MCF 10A (cell line): ENCODE results near the gene ACE. TPM values are rescaled to one million over a fixed set of nuclear protein-coding genes. Genes with fewer than 3 reads are reported as not detected.

Experiments
- BruUV-seq: library from RNA; stranded (reverse); fragments of 400-500 nt; replicated peaks from 2 replicates; lab custom pipeline; 2021; lab: Mats Ljungman, UMichigan
- CTCF ChIA-PET: fragments of 300-600 bp; sonication (Branson Sonifier 250); formaldehyde crosslinking; extraction: SDS; loops from one replicate; lab custom pipeline; 2021; ENCODE audit warnings: antibody characterized with exemption, inconsistent platforms; lab: Yijun Ruan, JAX
- POLR2A ChIA-PET: fragments of 300-600, 350-650 bp; sonication (Branson Sonifier 250); formaldehyde crosslinking; extraction: SDS; loops from one replicate; lab custom pipeline; 2020; ENCODE audit warnings: antibody characterized with exemption, inconsistent platforms; lab: Yijun Ruan, JAX
- DNase-seq: peaks from one replicate; pipeline ENCODE4 v3.0.0-alpha.2; 2018; ENCODE audit not compliant: unreplicated experiment
- H3K27ac Mint-ChIP-seq: one replicate; pipeline ENCODE4 v1.8.0; 2022; ENCODE audit warnings: mild to moderate bottlenecking, low read depth, mixed read lengths; ENCODE audit not compliant: unreplicated experiment
- H3K27me3 Mint-ChIP-seq: one replicate; pipeline ENCODE4 v1.8.0; 2022; ENCODE audit warnings: mixed read lengths; ENCODE audit not compliant: insufficient read depth, unreplicated experiment
- H3K36me3 Mint-ChIP-seq: one replicate; pipeline ENCODE4 v1.8.0; 2022; ENCODE audit warnings: mild to moderate bottlenecking, moderate library complexity, mixed read lengths; ENCODE audit not compliant: insufficient read depth, unreplicated experiment
- H3K4me1 Mint-ChIP-seq: one replicate; pipeline ENCODE4 v1.8.0; 2022; ENCODE audit warnings: mixed read lengths; ENCODE audit not compliant: insufficient read depth, unreplicated experiment
- H3K4me3 Mint-ChIP-seq: one replicate; pipeline ENCODE4 v1.8.0; 2022; ENCODE audit warnings: mild to moderate bottlenecking, moderate library complexity, mixed read lengths; ENCODE audit not compliant: unreplicated experiment
- H3K9me3 Mint-ChIP-seq: one replicate; pipeline ENCODE4 v1.8.0; 2022; ENCODE audit warnings: mixed read lengths; ENCODE audit not compliant: unreplicated experiment
- intact Hi-C: fragments of 100-400 bp; cut with micrococcal nuclease; formaldehyde crosslinking; loops from 2 replicates; pipeline ENCODE4 v1.14.1; 2022
- total RNA-seq: library from RNA; stranded (reverse); gene quantifications from 2 replicates; pipeline ENCODE4 v1.2.3, GENCODE V29; 2022
- TF ChIP-seq, protein P1 (sequence below): fragments of 200-600 bp; IDR thresholded peaks from one replicate; pipeline ENCODE4 v1.8.0; 2022; ENCODE audit warnings: antibody characterized with exemption, mild to moderate bottlenecking; ENCODE audit not compliant: unreplicated experiment

The ACE gene
- total RNA-seq, 1 experiment from 2014 or later, result 0.30 TPM

DNA sequence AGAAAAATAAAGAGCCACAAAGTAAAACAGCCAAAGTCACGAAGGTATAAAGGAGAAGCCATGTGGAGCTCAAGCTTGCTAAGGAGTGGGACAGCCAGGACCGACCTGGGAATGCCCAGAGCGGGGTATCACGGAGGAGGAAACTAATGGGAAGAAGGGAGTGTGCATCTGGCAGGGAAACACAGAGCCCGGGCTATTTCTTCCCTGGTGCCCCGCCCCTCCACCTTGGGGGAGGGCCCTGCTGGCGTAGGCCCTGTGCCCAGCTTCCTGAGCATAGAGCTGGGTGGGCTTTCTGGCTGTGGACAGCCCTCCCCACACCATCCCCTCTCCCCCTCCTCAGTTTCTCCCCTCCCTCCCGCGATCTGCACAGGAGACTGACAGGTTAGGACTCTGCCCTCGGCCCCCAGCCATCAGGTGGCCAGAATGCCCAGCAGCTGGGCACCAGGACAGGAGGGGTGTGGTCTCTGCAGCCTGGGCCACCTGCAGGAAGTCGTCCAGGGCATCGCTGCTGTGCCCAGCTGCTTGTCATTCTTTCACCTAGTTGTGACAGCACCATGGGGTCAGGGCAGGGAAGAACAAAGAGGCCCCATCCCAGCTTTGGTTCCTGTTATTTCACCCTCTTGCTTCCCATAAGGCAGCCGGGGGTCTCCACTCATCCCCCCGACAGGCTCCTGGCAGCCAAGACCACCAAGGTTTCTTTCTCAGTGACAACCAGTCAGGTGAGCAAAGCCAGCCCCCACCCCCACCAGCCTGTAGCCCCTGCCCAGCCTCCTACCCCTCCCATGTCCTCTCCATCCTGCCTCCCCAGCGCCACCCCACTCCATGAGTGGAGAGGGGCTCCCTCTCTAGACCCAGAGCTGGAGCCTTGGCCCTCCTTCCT lies 66.3 kb downstream of the ACE start:
- no peaks in the 10 kb centered on the region for H3K4me1 Mint-ChIP-seq
- no peak overlapping the region for H3K27ac Mint-ChIP-seq
- no peaks in the 10 kb centered on the region for H3K9me3 Mint-ChIP-seq
- no peaks in the 10 kb centered on the region for H3K36me3 Mint-ChIP-seq
- no peak overlapping the region for H3K4me3 Mint-ChIP-seq
- no peak for DNase-seq
- peaks cover 17% of the 10 kb centered on the region for H3K27me3 Mint-ChIP-seq
- BruUV-seq, result no TSS peak
- intact Hi-C loops, result no loop called here
- ChIA-PET CTCF (interaction anchor here (0.6 to 1.0 kb wide), 2 partner anchors 9 to 117 kb away, joined by 3 to 5 read pairs; no protein-coding TSS in a partner anchor), POLR2A (no interaction called here)
- TF ChIP-seq, protein P1, sequence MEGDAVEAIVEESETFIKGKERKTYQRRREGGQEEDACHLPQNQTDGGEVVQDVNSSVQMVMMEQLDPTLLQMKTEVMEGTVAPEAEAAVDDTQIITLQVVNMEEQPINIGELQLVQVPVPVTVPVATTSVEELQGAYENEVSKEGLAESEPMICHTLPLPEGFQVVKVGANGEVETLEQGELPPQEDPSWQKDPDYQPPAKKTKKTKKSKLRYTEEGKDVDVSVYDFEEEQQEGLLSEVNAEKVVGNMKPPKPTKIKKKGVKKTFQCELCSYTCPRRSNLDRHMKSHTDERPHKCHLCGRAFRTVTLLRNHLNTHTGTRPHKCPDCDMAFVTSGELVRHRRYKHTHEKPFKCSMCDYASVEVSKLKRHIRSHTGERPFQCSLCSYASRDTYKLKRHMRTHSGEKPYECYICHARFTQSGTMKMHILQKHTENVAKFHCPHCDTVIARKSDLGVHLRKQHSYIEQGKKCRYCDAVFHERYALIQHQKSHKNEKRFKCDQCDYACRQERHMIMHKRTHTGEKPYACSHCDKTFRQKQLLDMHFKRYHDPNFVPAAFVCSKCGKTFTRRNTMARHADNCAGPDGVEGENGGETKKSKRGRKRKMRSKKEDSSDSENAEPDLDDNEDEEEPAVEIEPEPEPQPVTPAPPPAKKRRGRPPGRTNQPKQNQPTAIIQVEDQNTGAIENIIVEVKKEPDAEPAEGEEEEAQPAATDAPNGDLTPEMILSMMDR, result no peak

DNA sequence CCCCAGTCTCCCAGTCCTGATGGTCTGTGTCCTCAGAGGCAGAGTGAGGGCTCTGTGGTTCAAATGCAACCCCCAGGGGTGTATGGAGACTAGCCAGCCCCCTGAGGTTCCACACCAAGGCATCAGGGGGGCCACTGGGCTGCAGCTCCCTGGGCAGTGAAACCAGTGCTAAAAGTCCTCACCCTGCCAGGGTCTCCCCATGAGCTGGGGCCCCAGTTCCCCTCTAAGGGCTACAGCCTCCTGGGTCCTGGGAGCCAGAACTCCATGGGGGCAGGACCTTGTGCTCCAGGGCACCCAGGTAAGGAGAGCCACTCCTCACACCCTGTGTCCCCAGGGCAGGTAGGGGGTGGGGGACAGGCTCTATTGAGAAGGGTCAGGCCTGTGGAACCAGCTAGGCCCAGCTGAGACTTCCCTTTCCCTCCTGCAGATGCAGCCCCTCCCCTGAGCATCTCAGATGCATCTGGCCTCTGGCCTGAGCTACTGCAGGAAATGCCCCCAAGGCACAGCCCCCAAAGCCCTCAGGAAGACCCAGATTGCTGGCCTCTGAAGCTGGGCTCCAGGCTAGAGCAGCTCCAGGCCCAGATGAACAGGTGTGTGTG lies 67.1 kb downstream of the ACE start:
- intact Hi-C loops, result no loop called here
- Mint-ChIP-seq H3K4me3 (no peak overlapping the region), H3K4me1 (no peaks in the 10 kb centered on the region), H3K36me3 (no peaks in the 10 kb centered on the region), H3K27me3 (peaks cover 13% of the 10 kb centered on the region), H3K27ac (no peak overlapping the region), H3K9me3 (no peaks in the 10 kb centered on the region)
- no peak for DNase-seq
- no TSS peak for BruUV-seq
- TF ChIP-seq, protein P1, result no peak
- ChIA-PET CTCF (no interaction called here), POLR2A (interaction anchor here (0.6 kb wide), 1 partner anchor 98 kb away, joined by 3 read pairs; the partner anchor contains the start of gene CYB561)

DNA sequence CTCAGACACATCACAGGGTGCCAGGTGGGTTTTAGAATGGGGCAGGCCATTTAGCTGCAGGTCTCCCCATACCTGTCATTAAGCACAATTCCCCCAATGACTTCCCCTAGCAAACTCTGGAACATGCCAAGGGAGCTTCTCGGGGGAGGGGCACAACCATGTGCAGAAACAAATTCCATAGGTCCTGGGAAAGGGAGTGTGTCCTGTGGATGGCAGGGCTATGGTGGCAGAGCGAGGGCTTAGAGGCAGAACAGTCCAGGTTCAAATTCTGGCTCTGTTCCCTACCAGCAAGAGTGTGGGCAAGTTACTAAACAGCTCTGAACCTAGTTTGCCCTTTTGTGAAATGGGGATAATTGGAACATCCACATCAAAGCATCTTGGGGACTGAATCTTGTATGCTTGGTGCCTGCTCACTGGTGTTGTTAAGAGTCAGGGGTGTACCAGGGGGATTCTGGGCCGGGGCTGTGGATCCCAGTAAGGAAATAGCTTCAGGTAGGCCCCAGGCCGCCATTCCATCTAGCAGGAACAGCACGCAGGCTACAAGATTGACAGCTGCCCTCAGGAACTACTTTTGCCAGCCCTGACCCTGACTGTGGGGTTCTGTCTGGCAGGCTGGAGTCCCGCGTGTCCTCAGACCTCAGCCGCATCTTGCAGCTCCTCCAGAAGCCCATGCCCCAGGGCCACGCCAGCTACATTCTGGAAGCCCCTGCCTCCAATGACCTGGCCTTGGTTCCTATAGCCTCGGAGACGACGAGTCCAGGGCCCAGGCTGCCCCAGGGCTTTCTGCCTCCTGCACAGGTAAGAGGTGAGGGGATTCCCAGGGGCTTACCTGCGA lies 67.8 kb downstream of the ACE start:
- ChIA-PET POLR2A (interaction anchor here (0.6 kb wide), 1 partner anchor 99 kb away, joined by 3 read pairs; the partner anchor contains the start of gene CYB561), CTCF (interaction anchor here (1.8 kb wide), 1 partner anchor 29 kb away, joined by 7 read pairs; no protein-coding TSS in a partner anchor)
- peaks cover 5% of the 10 kb centered on the region for H3K27me3 Mint-ChIP-seq
- no peak overlapping the region for H3K4me3 Mint-ChIP-seq
- H3K9me3 Mint-ChIP-seq, result no peaks in the 10 kb centered on the region
- H3K4me1 Mint-ChIP-seq, result no peaks in the 10 kb centered on the region
- DNase-seq, result no peak
- BruUV-seq, result no TSS peak
- intact Hi-C loops, result no loop called here
- H3K27ac Mint-ChIP-seq, result no peak overlapping the region
- TF ChIP-seq, protein P1, result no peak
- H3K36me3 Mint-ChIP-seq, result peaks cover 2% of the 10 kb centered on the region
